ENCODE results near the gene CCIN.

The CCIN gene

DNA sequence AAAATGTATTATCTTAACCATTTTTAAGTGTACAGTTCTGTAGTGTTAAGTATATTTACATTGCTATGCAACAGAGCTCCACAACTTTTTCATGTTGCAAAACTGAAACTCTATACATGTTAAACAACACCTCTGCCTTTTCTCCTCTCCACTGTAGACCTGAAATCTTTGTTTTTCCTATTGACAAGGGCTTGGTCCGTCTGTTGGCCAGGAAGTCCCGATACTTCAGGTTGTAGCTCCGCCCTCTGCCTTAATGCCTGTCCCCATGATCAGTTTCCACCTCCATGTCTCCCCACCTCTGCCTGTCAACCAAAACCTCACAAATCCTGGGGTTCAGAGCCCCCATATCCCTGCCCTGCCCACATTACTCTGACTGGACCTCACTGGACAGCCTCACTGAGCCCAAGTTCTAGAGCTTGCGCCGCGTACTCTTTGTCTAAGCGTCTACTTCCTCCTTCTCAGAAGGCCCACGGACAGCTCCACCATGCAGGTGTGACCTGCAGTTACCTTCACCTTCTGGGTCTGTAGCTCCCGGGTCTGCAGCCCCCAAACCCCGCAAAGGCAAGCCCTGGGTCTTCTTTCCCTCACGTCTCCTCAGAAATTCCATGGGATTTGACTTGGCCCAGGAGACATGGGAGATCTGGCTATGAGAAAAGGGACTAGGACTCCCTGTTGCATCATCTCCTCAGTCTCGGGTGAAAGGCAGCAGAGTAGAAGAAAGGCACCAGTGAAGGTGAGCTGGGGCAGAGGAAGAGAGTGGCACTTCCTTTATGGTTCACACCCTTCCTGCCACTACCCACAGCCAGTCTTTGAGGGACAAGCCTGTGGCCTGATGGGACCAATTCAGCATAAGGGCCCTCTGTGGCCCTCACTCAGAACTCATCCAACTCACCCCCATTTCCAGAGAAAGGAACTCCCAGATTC lies 24.6 kb upstream of the CCIN start:
- peaks cover 0 to 8% (median 5%) of the 10 kb centered on the region in 5 experiments for H3K9me3 ChIP-seq (ENCODE audit: control extremely low read depth in 1 of 5, control insufficient read depth in 4 of 5, insufficient read depth in 2 of 5, low read depth in 1 of 5, low read length in 4 of 5)
- ChIA-PET POLR2A (no interaction called here), CTCF (interaction anchor here (2.0 to 9.8 kb wide), 4 partner anchors 11 to 45 kb away, joined by 4 to 106 read pairs (median 20); no protein-coding TSS in a partner anchor)
- peak overlapping the region in 1 of 2 experiments; percentile 61 for H3K27ac ChIP-seq (ENCODE audit: insufficient read depth in 1 of 2, low read depth in 1 of 2, low read length in 2 of 2, poor library complexity in 1 of 2, severe bottlenecking in 2 of 2)
- H3K36me3 ChIP-seq (ENCODE audit: control insufficient read depth in 4 of 4, insufficient read depth in 4 of 4, low read length in 3 of 4): peaks cover 0 to 15% (median 3%) of the 10 kb centered on the region in 4 experiments
- DNase-seq: peak in 2 of 3 donors; percentile 44 to 56
- no peaks in the 10 kb centered on the region for H3K27me3 ChIP-seq (replicated peaks in 2 of 5; ENCODE audit: control insufficient read depth in 4 of 5, insufficient read depth in 5 of 5, low read length in 4 of 5)
- peak overlapping the region in 4 of 7 experiments; percentile 3 to 57 (median 49) for H3K4me3 ChIP-seq (ENCODE audit: control insufficient read depth in 1 of 7, extremely low read depth in 1 of 7, insufficient read depth in 4 of 7, low read depth in 2 of 7, low read length in 6 of 7)
- peaks cover 18 to 79% (median 67%) of the 10 kb centered on the region in 4 experiments for H3K4me1 ChIP-seq (ENCODE audit: control extremely low read depth in 1 of 4, control insufficient read depth in 4 of 4, insufficient read depth in 4 of 4, low read length in 3 of 4)
- 63% methylated on average over 8 of the region's 12 CpGs for WGBS (ENCODE audit: insufficient coverage)

DNA sequence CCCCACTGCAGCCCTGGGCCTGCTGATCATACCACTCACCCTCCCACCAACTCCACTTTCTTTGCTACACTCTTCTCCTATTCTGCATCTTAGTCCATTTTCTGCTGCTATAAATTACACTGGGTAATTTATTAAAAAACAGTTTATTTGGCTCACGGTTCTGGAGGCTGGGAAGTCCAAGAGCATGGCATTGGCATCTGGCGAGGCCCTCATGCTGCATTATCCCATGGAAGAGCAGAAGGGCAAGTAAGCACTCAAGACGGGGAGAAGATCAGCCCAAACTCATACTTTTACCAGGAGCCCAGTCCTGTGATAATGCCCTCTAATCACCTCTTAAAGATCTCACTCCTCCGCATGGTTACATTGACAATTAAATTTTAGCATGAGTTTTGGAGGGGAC lies 23.2 kb upstream of the CCIN start:
- 100% methylated on average over 3 of the region's 4 CpGs for WGBS (ENCODE audit: insufficient coverage)
- Histone ChIP-seq H3K4me1 (ENCODE audit: control extremely low read depth in 1 of 4, control insufficient read depth in 4 of 4, insufficient read depth in 4 of 4, low read length in 3 of 4) (peaks cover 23 to 77% (median 65%) of the 10 kb centered on the region in 4 experiments), H3K4me3 (ENCODE audit: control insufficient read depth in 1 of 7, extremely low read depth in 1 of 7, insufficient read depth in 4 of 7, low read depth in 2 of 7, low read length in 6 of 7) (no peak overlapping the region), H3K27ac (ENCODE audit: insufficient read depth in 1 of 2, low read depth in 1 of 2, low read length in 2 of 2, poor library complexity in 1 of 2, severe bottlenecking in 2 of 2) (no peak overlapping the region), H3K36me3 (ENCODE audit: control insufficient read depth in 4 of 4, insufficient read depth in 4 of 4, low read length in 3 of 4) (peaks cover 0 to 15% (median 3%) of the 10 kb centered on the region in 4 experiments), H3K9me3 (ENCODE audit: control extremely low read depth in 1 of 5, control insufficient read depth in 4 of 5, insufficient read depth in 2 of 5, low read depth in 1 of 5, low read length in 4 of 5) (peaks cover 0 to 8% (median 5%) of the 10 kb centered on the region in 5 experiments), H3K27me3 (replicated peaks in 2 of 5; ENCODE audit: control insufficient read depth in 4 of 5, insufficient read depth in 5 of 5, low read length in 4 of 5) (no peaks in the 10 kb centered on the region)
- POLR2A ChIA-PET: no interaction called here
- CTCF ChIA-PET: no interaction called here
- DNase-seq: no peak

DNA sequence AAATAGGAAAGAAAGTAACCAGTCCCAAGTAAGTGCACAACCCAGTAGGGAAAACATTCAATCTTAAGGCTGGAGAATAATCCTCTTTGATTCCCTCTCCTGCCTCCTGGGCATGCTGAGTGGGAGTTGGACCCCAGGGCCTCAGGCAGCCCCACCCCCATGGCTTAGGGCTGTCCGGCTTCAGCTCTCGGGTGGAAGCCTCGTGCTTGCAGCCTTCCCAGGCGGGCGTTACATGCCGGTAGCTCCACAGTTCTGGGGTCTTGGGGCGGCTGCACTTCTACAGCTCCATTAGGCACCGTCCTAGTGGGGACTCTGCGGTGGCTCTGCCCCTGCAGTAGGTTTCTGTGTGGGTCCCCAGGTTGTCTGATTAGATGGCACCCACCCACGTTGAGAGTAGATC lies 22.5 kb upstream of the CCIN start:
- no peaks in the 10 kb centered on the region for H3K27me3 ChIP-seq (replicated peaks in 2 of 5; ENCODE audit: control insufficient read depth in 4 of 5, insufficient read depth in 5 of 5, low read length in 4 of 5)
- no peak for DNase-seq
- CTCF ChIA-PET: interaction anchor here (0.9 to 1.3 kb wide), 3 partner anchors 13 to 44 kb away, joined by 3 to 5 read pairs (median 3); no protein-coding TSS in a partner anchor
- peaks cover 23 to 77% (median 66%) of the 10 kb centered on the region in 4 experiments for H3K4me1 ChIP-seq (ENCODE audit: control extremely low read depth in 1 of 4, control insufficient read depth in 4 of 4, insufficient read depth in 4 of 4, low read length in 3 of 4)
- peaks cover 0 to 15% (median 3%) of the 10 kb centered on the region in 4 experiments for H3K36me3 ChIP-seq (ENCODE audit: control insufficient read depth in 4 of 4, insufficient read depth in 4 of 4, low read length in 3 of 4)
- no peak overlapping the region for H3K27ac ChIP-seq (ENCODE audit: insufficient read depth in 1 of 2, low read depth in 1 of 2, low read length in 2 of 2, poor library complexity in 1 of 2, severe bottlenecking in 2 of 2)
- no peak overlapping the region for H3K4me3 ChIP-seq (ENCODE audit: control insufficient read depth in 1 of 7, extremely low read depth in 1 of 7, insufficient read depth in 4 of 7, low read depth in 2 of 7, low read length in 6 of 7)
- POLR2A ChIA-PET: no interaction called here
- peaks cover 0 to 8% (median 5%) of the 10 kb centered on the region in 5 experiments for H3K9me3 ChIP-seq (ENCODE audit: control extremely low read depth in 1 of 5, control insufficient read depth in 4 of 5, insufficient read depth in 2 of 5, low read depth in 1 of 5, low read length in 4 of 5)
- WGBS (ENCODE audit: insufficient coverage): 96% methylated on average over 8 of the region's 10 CpGs

DNA sequence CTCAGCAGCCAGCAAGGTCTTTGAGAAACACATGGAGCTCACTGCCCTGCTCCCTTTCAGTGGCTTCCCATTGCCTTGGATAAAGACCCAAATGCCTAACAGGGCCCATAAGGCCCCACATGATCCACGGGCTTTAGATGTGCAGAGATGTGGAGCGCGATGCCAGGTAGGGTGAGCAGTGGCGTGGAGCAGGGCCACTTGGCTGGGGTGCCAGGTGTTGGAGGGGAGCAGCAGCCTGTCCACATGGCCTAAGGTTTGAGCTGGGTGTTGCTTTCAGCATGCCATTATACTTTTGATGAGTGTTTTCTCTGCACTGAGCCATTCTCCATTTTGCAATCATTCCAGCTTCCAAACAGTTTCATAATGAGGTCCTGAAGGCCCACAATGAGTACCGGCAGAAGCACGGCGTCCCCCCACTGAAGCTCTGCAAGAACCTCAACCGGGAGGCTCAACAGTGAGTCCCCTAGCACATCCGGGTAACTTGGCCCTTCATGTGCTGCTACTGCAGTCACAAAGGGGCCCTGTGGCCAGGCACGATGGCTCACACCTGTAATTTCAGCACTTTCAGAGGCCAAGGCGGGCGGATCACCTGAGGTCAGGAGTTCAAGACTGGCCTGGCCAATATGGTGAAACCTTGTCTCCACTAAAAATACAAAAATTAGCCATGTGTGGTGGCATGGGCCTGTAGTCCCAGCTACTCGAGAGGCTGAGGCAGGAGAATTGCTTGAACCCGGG lies 21.6 kb upstream of the CCIN start:
- DNase-seq: no peak
- Histone ChIP-seq H3K27me3 (replicated peaks in 2 of 5; ENCODE audit: control insufficient read depth in 4 of 5, insufficient read depth in 5 of 5, low read length in 4 of 5) (no peaks in the 10 kb centered on the region), H3K4me1 (ENCODE audit: control extremely low read depth in 1 of 4, control insufficient read depth in 4 of 4, insufficient read depth in 4 of 4, low read length in 3 of 4) (peaks cover 22 to 76% (median 64%) of the 10 kb centered on the region in 4 experiments), H3K27ac (ENCODE audit: insufficient read depth in 1 of 2, low read depth in 1 of 2, low read length in 2 of 2, poor library complexity in 1 of 2, severe bottlenecking in 2 of 2) (no peak overlapping the region), H3K9me3 (ENCODE audit: control extremely low read depth in 1 of 5, control insufficient read depth in 4 of 5, insufficient read depth in 2 of 5, low read depth in 1 of 5, low read length in 4 of 5) (peaks cover 0 to 8% (median 5%) of the 10 kb centered on the region in 5 experiments), H3K36me3 (ENCODE audit: control insufficient read depth in 4 of 4, insufficient read depth in 4 of 4, low read length in 3 of 4) (peaks cover 0 to 15% (median 3%) of the 10 kb centered on the region in 4 experiments), H3K4me3 (ENCODE audit: control insufficient read depth in 1 of 7, extremely low read depth in 1 of 7, insufficient read depth in 4 of 7, low read depth in 2 of 7, low read length in 6 of 7) (no peak overlapping the region)
- ChIA-PET POLR2A (interaction anchor here (1.1 kb wide), 1 partner anchor 19 kb away, joined by 3 read pairs; no protein-coding TSS in a partner anchor), CTCF (interaction anchor here (0.9 to 5.7 kb wide), 6 partner anchors 10 to 45 kb away, joined by 3 to 47 read pairs (median 4); no protein-coding TSS in a partner anchor)
- WGBS (ENCODE audit: insufficient coverage): 98% methylated on average over 12 of the region's 14 CpGs

DNA sequence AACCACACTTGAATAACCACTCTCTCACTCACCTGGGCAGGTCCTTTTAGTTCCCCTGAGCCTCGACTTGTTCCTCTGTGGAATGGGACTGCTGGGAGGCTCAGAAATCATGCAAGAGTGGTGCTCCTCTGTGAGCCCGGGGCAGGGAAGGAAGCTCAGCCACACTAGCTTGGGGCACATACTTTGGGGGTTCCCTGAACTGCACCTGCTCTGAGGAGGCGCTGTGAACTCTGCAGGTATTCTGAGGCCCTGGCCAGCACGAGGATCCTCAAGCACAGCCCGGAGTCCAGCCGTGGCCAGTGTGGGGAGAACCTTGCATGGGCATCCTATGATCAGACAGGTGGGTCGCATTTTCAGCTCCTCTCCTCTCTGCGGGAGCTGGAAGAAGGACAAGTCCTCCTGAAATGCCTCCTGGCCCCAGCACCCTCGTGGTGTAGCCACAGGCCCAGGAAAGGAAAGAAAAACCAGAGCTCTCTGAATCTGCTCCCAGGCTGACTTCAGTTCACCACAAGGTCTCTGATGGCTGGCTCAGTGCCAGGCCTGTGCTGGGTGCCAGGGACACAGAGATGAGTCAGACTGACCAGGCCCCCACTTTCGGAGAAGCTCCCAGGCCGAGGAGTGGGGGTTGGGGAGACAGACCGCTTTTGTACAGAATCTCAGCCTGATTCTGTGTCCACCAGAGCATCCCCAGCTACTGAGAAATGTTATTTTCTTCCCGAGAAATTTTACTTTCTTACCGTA lies 20.7 kb upstream of the CCIN start:
- ChIA-PET POLR2A (interaction anchor here (1.1 kb wide), 1 partner anchor 18 kb away, joined by 3 read pairs; no protein-coding TSS in a partner anchor), CTCF (interaction anchor here (0.8 to 5.7 kb wide), 6 partner anchors 9 to 47 kb away, joined by 3 to 47 read pairs (median 4); partner anchors contain the start of gene GLIPR2)
- Histone ChIP-seq H3K4me3 (ENCODE audit: control insufficient read depth in 1 of 7, extremely low read depth in 1 of 7, insufficient read depth in 4 of 7, low read depth in 2 of 7, low read length in 6 of 7) (no peak overlapping the region), H3K27ac (ENCODE audit: insufficient read depth in 1 of 2, low read depth in 1 of 2, low read length in 2 of 2, poor library complexity in 1 of 2, severe bottlenecking in 2 of 2) (no peak overlapping the region), H3K4me1 (ENCODE audit: control extremely low read depth in 1 of 4, control insufficient read depth in 4 of 4, insufficient read depth in 4 of 4, low read length in 3 of 4) (peaks cover 21 to 75% (median 60%) of the 10 kb centered on the region in 4 experiments), H3K9me3 (ENCODE audit: control extremely low read depth in 1 of 5, control insufficient read depth in 4 of 5, insufficient read depth in 2 of 5, low read depth in 1 of 5, low read length in 4 of 5) (peaks cover 0 to 8% (median 5%) of the 10 kb centered on the region in 5 experiments), H3K27me3 (replicated peaks in 2 of 5; ENCODE audit: control insufficient read depth in 4 of 5, insufficient read depth in 5 of 5, low read length in 4 of 5) (no peaks in the 10 kb centered on the region), H3K36me3 (ENCODE audit: control insufficient read depth in 4 of 4, insufficient read depth in 4 of 4, low read length in 3 of 4) (peaks cover 0 to 15% (median 3%) of the 10 kb centered on the region in 4 experiments)
- WGBS (ENCODE audit: insufficient coverage): 86% methylated on average over 9 of the region's 14 CpGs
- peak in 2 of 3 donors; percentile 56 to 64 for DNase-seq

DNA sequence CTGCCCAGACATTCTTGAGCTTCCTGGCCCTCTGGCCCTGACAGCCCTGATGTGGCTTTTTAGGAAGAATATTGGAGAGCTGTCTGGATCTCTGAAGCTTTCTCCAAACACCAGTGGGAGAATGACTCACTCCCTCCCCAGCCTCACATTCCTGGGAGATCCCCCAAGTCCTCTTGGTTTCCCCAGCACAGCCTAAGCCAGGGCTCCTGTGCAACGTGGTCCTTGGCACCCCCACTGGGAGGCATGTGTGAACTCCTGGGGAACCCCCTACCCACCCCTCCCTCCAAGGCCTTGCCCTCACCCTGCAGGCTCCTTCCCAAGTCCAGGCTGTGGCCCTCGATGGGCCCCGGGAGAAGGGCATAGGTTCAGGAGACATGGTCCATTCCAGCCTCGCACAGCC lies 20.0 kb upstream of the CCIN start:
- Histone ChIP-seq H3K9me3 (ENCODE audit: control extremely low read depth in 1 of 5, control insufficient read depth in 4 of 5, insufficient read depth in 2 of 5, low read depth in 1 of 5, low read length in 4 of 5) (peaks cover 0 to 8% (median 5%) of the 10 kb centered on the region in 5 experiments), H3K27me3 (replicated peaks in 2 of 5; ENCODE audit: control insufficient read depth in 4 of 5, insufficient read depth in 5 of 5, low read length in 4 of 5) (no peaks in the 10 kb centered on the region), H3K36me3 (ENCODE audit: control insufficient read depth in 4 of 4, insufficient read depth in 4 of 4, low read length in 3 of 4) (peaks cover 0 to 15% (median 3%) of the 10 kb centered on the region in 4 experiments), H3K4me3 (ENCODE audit: control insufficient read depth in 1 of 7, extremely low read depth in 1 of 7, insufficient read depth in 4 of 7, low read depth in 2 of 7, low read length in 6 of 7) (no peak overlapping the region), H3K4me1 (ENCODE audit: control extremely low read depth in 1 of 4, control insufficient read depth in 4 of 4, insufficient read depth in 4 of 4, low read length in 3 of 4) (peaks cover 18 to 70% (median 59%) of the 10 kb centered on the region in 4 experiments), H3K27ac (ENCODE audit: insufficient read depth in 1 of 2, low read depth in 1 of 2, low read length in 2 of 2, poor library complexity in 1 of 2, severe bottlenecking in 2 of 2) (no peak overlapping the region)
- POLR2A ChIA-PET: interaction anchor here (0.6 kb wide), 1 partner anchor 41 kb away, joined by 3 read pairs; the partner anchor contains the start of gene CLTA
- CTCF ChIA-PET: interaction anchor here (0.8 to 13.0 kb wide), 7 partner anchors 8 to 48 kb away, joined by 3 to 106 read pairs (median 4); partner anchors contain the start of gene GLIPR2
- DNase-seq: no peak
- WGBS (ENCODE audit: insufficient coverage): 100% methylated on average over 2 of the region's 4 CpGs
